Measurements from ENCODE around the gene BTBD6. TPM values are rescaled to one million over a fixed set of nuclear protein-coding genes. Genes with fewer than 3 reads are reported as not detected.

Gene BTBD6
- total RNA-seq, 1 donor from 2014 or later, result 36.6 TPM

GRCh38 chr14:105280525-105280924 is 32.2 kb downstream of the BTBD6 start:
- no peak overlapping the region for H3K27ac Mint-ChIP-seq (ENCODE audit: unreplicated experiment)
- H3K4me1 Mint-ChIP-seq, result peaks cover 14% of the 10 kb centered on the region
- no peaks in the 10 kb centered on the region for H3K9me3 Mint-ChIP-seq
- DNase-seq (ENCODE audit: low read depth, low spot score), result no peak
- no peaks in the 10 kb centered on the region for H3K27me3 Mint-ChIP-seq (ENCODE audit: low read depth)
- TF ChIP-seq CTCF (conservative IDR thresholded peaks at IDR 0.05), result no peak
- no peaks in the 10 kb centered on the region for H3K36me3 Mint-ChIP-seq (ENCODE audit: low read depth)
- no peak overlapping the region for H3K4me3 Mint-ChIP-seq

DNA sequence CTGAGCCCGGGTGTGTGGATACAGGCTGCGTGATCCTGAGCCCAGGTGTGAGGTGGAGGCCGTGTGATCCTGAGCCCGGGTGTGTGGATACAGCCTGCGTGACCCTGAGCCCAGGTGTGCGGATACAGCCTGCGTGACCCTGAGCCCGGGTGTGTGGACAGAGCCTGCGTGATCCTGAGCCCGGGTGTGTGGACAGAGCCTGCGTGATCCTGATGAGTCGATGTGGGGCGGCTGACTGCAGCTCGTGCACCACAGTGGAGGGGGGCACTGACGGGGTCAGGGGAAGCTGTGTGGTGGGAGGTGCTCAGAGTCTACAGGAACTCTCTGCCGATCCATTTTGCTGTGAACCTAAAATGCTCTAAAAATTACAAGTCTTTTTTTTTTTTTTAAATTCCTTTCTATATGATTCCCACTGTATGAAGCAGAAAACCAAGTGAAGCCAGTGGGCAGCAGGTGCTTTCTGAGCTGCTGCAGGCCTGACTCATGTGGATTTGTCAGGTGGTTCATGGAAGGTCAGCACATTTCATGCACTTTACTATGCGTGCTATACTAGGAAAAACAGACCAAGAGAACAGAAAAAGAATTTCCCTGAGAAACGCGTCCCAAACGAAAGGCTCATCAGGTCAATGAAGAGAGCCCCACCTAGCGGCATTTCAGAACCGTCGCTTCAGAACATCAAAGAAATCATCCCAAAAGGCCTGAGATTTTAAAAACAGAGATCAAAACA is 33.2 kb downstream of the BTBD6 start:
- peak; percentile 40 for DNase-seq (ENCODE audit: low read depth, low spot score)
- H3K4me3 Mint-ChIP-seq, result no peak overlapping the region
- no peaks in the 10 kb centered on the region for H3K36me3 Mint-ChIP-seq (ENCODE audit: low read depth)
- TF ChIP-seq CTCF (conservative IDR thresholded peaks at IDR 0.05), result peak; percentile 79
- no peaks in the 10 kb centered on the region for H3K9me3 Mint-ChIP-seq
- H3K4me1 Mint-ChIP-seq, result peaks cover 18% of the 10 kb centered on the region
- H3K27me3 Mint-ChIP-seq (ENCODE audit: low read depth), result no peaks in the 10 kb centered on the region
- no peak overlapping the region for H3K27ac Mint-ChIP-seq (ENCODE audit: unreplicated experiment)

- H3K4me3 Mint-ChIP-seq, result no peak overlapping the region
- H3K27me3 Mint-ChIP-seq (ENCODE audit: low read depth), result no peaks in the 10 kb centered on the region
- peaks cover 18% of the 10 kb centered on the region for H3K4me1 Mint-ChIP-seq
- no peak for DNase-seq (ENCODE audit: low read depth, low spot score)
- peak; percentile 33 for TF ChIP-seq CTCF (conservative IDR thresholded peaks at IDR 0.05)
- no peaks in the 10 kb centered on the region for H3K9me3 Mint-ChIP-seq
- no peaks in the 10 kb centered on the region for H3K36me3 Mint-ChIP-seq (ENCODE audit: low read depth)
- H3K27ac Mint-ChIP-seq (ENCODE audit: unreplicated experiment), result no peak overlapping the region
Observed at GRCh38 chr14:105282098-105282725, 33.9 kb downstream of the BTBD6 start.

DNA sequence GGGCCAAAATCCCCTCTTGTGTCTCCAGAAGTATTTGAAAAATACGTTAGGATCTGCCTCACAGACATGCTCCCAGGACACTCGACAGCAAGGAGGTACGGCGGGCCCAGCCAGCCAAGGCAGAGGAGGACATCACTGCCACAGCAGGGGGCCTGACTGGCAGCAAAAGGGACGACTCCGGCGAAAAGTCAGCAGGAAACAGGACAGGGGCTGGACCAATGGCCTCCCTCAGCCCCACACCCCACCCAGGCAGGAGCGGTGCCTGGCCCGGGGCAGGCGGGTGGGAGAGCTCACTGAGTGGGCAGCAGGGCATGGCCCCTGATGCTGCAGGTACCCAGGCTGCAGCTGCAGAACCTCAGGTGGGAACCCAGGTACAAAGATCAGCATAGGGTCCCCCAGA is 34.7 kb downstream of the BTBD6 start:
- Mint-ChIP-seq H3K9me3 (no peaks in the 10 kb centered on the region), H3K36me3 (ENCODE audit: low read depth) (no peaks in the 10 kb centered on the region), H3K27ac (ENCODE audit: unreplicated experiment) (no peak overlapping the region), H3K27me3 (ENCODE audit: low read depth) (no peaks in the 10 kb centered on the region), H3K4me1 (peaks cover 18% of the 10 kb centered on the region), H3K4me3 (no peak overlapping the region)
- DNase-seq (ENCODE audit: low read depth, low spot score), result no peak
- TF ChIP-seq CTCF (conservative IDR thresholded peaks at IDR 0.05), result no peak

DNA sequence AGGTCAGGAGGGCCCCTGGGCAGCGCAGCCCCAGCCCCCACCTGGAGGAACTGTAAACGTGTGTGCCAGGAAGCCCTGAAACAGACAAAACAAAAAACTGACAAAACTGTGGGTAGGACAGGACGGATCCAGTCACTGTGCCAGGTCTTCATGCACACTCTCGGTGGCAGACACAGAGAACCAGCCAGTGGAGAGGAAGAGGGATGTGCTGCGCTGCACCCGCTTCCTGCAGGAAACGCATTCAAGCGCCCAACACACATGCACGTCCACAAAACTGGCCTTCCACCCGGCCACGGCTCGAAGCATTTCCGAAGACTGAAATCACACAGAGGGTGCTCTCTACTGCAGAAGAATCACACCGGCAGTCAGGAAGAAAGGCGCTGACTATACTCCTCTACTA is 35.6 kb downstream of the BTBD6 start:
- no peak for TF ChIP-seq CTCF (conservative IDR thresholded peaks at IDR 0.05)
- DNase-seq (ENCODE audit: low read depth, low spot score), result no peak
- Mint-ChIP-seq H3K4me1 (peaks cover 18% of the 10 kb centered on the region), H3K4me3 (no peak overlapping the region), H3K36me3 (ENCODE audit: low read depth) (no peaks in the 10 kb centered on the region), H3K9me3 (no peaks in the 10 kb centered on the region), H3K27ac (ENCODE audit: unreplicated experiment) (no peak overlapping the region), H3K27me3 (ENCODE audit: low read depth) (no peaks in the 10 kb centered on the region)
